GM12801 (cell line): ENCODE data around the gene SDK1.

Experiments
- TF ChIP-seq, protein P1 (sequence below): IDR thresholded peaks from one replicate; pipeline ENCODE4 v1.5.1; 2011; ENCODE audit warnings: control low read depth; ENCODE audit not compliant: insufficient read length; ENCODE audit errors: extremely low read depth

SDK1 gene

DNA sequence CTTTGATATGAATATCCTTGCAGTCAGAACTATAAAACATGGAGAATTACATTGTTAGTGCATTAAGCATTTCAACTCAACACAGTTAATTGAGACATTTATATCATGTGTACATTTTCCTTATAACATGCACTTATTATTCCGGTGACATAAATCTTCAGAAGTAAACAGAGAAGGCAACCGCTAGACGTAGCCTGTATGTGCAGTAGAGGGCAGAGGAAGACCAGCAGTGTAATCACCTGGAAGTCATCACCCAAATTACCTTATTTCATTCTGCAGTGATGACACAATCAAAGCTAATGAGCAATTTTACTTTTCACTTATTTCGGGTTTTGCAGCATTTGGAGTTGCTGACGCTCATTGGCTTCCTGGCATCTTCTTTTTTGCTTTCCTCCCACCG lies 394.6 kb downstream of the SDK1 start:
- TF ChIP-seq, protein P1, sequence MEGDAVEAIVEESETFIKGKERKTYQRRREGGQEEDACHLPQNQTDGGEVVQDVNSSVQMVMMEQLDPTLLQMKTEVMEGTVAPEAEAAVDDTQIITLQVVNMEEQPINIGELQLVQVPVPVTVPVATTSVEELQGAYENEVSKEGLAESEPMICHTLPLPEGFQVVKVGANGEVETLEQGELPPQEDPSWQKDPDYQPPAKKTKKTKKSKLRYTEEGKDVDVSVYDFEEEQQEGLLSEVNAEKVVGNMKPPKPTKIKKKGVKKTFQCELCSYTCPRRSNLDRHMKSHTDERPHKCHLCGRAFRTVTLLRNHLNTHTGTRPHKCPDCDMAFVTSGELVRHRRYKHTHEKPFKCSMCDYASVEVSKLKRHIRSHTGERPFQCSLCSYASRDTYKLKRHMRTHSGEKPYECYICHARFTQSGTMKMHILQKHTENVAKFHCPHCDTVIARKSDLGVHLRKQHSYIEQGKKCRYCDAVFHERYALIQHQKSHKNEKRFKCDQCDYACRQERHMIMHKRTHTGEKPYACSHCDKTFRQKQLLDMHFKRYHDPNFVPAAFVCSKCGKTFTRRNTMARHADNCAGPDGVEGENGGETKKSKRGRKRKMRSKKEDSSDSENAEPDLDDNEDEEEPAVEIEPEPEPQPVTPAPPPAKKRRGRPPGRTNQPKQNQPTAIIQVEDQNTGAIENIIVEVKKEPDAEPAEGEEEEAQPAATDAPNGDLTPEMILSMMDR: no peak

DNA sequence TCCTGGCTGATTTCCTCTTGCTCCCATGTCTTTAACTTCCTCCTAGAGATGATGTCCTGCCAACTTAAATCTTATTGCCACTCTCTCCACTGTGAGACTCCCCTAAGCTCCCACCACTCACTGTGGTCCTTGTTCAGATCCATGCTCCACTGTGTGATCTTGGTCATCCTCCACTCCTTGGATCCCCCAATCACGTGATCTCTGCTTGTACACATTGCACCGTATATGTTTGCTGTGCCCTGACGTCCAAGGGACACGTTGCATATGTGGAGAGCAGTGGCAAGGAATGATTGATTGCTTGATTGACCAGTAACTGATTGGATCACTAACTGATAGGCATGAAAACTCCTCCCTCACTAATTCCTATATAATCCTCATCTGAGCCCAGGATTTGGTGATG lies 395.1 kb downstream of the SDK1 start:
- TF ChIP-seq, protein P1: no peak

DNA sequence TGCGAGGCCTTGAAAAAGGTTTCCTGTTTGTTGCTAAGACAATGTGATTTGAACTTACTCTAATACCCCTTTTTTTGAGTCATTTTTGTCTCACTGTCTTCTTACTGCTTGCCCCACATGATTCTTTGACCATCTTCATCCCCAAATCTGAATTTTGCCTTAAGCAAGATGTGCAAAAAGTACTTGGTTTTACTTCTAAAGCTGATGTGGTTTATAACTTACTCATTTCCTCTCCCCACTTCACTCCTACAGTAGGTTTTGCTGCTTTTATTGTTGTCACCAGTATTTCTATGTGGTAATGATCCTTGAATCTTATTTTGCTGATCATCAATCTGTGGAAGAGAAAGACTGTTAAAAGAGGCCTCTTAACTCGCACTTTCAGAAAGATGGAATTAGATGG lies 396.4 kb downstream of the SDK1 start:
- TF ChIP-seq, protein P1: no peak

DNA sequence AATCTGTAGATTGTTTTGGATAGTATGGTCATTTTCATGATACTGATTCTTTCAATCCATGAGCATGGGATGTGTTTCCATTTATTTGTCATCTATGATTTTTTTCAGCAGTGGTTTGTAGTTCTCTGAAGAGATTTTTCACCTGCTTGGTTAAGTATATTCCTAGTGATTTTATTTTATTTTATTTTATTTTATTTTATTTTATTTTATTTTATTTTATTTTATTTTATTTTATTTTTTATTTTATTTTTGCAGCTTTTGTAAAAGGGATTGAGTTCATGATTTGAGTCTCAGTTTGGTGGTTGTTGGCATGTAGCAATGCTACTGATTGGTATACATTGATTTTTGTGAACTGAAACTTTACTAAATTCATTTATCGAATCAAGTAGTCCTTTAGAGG lies 404.2 kb downstream of the SDK1 start:
- TF ChIP-seq, protein P1: no peak

DNA sequence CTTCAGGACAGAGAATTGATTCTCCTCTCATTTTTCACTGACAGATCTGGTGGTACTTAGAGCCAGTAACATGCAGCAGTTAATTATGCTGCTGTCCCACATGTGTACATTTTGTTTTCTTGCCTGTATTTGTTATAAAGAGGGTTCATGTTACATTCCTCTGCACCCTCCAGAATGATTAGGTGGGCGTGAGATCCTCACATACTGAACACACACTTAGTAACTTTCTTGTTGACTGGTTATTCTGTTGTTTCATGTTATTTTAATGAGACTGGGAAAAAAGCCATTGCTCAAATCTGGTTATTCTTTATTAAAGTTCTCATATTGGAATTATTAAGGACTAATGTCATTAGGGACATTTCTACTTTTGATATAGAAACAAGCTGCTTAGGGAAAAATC lies 409.1 kb downstream of the SDK1 start:
- TF ChIP-seq, protein P1: no peak

DNA sequence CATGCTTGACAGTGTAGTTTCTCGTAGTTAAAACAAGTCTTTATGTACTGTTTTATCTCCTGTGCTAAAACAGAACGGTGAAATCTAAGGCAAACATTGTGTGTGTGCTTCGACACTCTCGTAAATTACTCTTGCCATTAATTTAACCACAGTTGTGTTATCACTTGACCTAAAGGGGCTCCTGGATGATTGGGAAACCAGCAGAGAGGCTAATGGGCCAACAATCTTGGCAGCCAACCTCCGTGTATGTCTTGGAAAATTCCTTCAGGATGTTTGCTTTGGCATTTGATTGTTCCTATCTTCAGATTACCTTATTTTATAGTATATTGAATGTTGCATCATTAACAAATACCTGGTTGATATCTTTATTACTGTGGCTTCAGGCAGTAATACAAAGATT lies 409.5 kb downstream of the SDK1 start:
- TF ChIP-seq, protein P1: no peak

DNA sequence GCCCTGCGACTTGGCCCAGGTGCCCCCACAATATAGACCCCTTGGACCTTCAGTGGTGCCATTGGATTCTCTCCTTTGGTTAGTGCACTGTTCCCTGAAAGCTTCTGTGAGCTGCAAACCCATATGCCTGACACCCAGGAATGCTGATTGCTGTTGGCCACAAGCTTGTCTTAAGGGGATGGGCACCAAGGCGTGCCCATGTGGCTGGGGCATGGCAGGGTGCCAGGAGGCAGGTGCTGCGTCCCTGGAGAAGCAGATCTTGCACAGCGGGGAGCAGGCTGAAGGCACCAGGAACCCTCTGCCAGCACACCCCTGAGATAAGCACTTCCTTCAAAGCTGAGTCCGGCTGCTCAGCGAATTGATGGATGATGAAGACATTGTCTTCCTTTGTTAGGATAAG lies 411.8 kb downstream of the SDK1 start:
- TF ChIP-seq, protein P1: no peak

DNA sequence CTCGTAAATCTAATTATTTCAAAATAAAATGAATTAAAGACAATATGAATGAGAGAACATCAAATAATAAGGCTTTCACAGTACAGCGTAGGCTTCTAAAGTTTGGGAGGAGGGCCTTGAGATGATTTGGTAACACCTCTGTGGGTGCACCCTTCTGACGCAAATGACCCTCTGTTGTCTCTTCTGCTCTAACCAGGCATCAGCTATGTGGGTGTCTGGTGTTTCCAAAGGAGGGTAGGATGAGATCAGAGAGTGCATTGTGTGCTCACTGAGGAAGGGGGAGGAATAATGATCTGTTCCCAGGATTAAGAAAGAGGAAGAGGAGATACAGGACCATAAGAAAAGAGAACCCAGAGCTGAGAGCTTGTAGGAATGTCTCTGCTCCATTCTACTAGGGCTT lies 420.4 kb downstream of the SDK1 start:
- TF ChIP-seq, protein P1: no peak
